Fibroblast of skin of right biceps (primary cell): ENCODE results near the gene PROX2.

Experiments used
- DNase-seq: peaks from one replicate; pipeline ENCODE4 v3.0.0-alpha.2; 2013

The PROX2 gene

GRCh38 chr14:74908861-74909341 lies 33.0 kb upstream of the PROX2 start:
- DNase-seq, result no peak

- no peak for DNase-seq
Measured at GRCh38 chr14:74907744-74908143, 31.8 kb upstream of the PROX2 start.

- no peak for DNase-seq
Measured at GRCh38 chr14:74906925-74907521, 31.1 kb upstream of the PROX2 start.

- DNase-seq, result peak; percentile 55
Measured at GRCh38 chr14:74905595-74906142, 29.7 kb upstream of the PROX2 start.

- DNase-seq, result no peak
Measured at GRCh38 chr14:74904635-74905503, 28.9 kb upstream of the PROX2 start.

GRCh38 chr14:74902941-74903705 lies 27.2 kb upstream of the PROX2 start:
- DNase-seq, result no peak

GRCh38 chr14:74898694-74899093 lies 22.7 kb upstream of the PROX2 start:
- no peak for DNase-seq

GRCh38 chr14:74898083-74898482 lies 22.1 kb upstream of the PROX2 start:
- no peak for DNase-seq

GRCh38 chr14:74897642-74898041 lies 21.7 kb upstream of the PROX2 start:
- DNase-seq, result no peak

GRCh38 chr14:74896400-74896799 lies 20.5 kb upstream of the PROX2 start:
- DNase-seq, result no peak

- DNase-seq, result no peak
Measured at GRCh38 chr14:74893614-74894091, 17.7 kb upstream of the PROX2 start.

- DNase-seq, result no peak
Measured at GRCh38 chr14:74892745-74893144, 16.8 kb upstream of the PROX2 start.

- no peak for DNase-seq
Measured at GRCh38 chr14:74891870-74892269, 15.9 kb upstream of the PROX2 start.

- no peak for DNase-seq
Measured at GRCh38 chr14:74890262-74890661, 14.3 kb upstream of the PROX2 start.

GRCh38 chr14:74888164-74889158 lies 12.5 kb upstream of the PROX2 start:
- no peak for DNase-seq

- DNase-seq, result peak; percentile 94
Measured at GRCh38 chr14:74886001-74886400, 10.1 kb upstream of the PROX2 start.

- DNase-seq, result peak; percentile 41
Measured at GRCh38 chr14:74882103-74882920, 6.4 kb upstream of the PROX2 start.

- DNase-seq, result peak; percentile 89
Measured at GRCh38 chr14:74881431-74882102, 5.6 kb upstream of the PROX2 start, which contains the start of gene DLST. DLST (plus strand) TSS chr14:74881916; CDS start chr14:74881954, 38 bp downstream.

- DNase-seq, result no peak
Measured at GRCh38 chr14:74879427-74880182, 3.7 kb upstream of the PROX2 start.
